Pancreas (tissue), 10 donors: ENCODE data around the gene ST6GALNAC3. TPM values are rescaled to one million over a fixed set of nuclear protein-coding genes. Genes with fewer than 3 reads are reported as not detected.

Source experiments
- ATAC-seq, 4 donors: fragments of 200-7000 bp; cut with Tn5 transposase; one replicate each; pipeline versions ENCODE4 v1.8.0 to v1.9.1; 2020; ENCODE audit warnings: mild to moderate bottlenecking in 4 of 4, moderate library complexity in 4 of 4
- DNase-seq, 6 donors: peaks; one replicate each; pipeline ENCODE4 v3.0.0-alpha.2; 2020
- FAIRE-seq: peaks from 2 replicates; lab custom pipeline; 2012; peaks lifted over from hg19 to GRCh38; lab: Jason Lieb, UNC
- H3K27ac ChIP-seq, 4 donors: fragments of 200-600 bp; sonication (generic); 1 replicate in 3 of 4; 2 replicates in 1 of 4; pipeline versions ENCODE4 v1.5.0 to v1.8.0; 2020
- H3K27me3 ChIP-seq, 4 donors: fragments of 200-600 bp; one replicate each; pipeline ENCODE4 v1.8.0; 2021
- H3K36me3 ChIP-seq, 3 donors: fragments of 200-600 bp; sonication (generic) in 1 of 3; one replicate each; pipeline versions ENCODE4 v1.5.0 to v1.8.0; 2020 to 2021
- H3K4me1 ChIP-seq, 3 donors: fragments of 200-600 bp; one replicate each; pipeline ENCODE4 v1.8.0; 2021
- H3K4me3 ChIP-seq, 4 donors: fragments of 200-600 bp; sonication (generic) in 2 of 4; one replicate each; pipeline versions ENCODE4 v1.5.0 to v1.8.0; 2020 to 2021
- H3K9me3 ChIP-seq, 4 donors: fragments of 200-600 bp; one replicate each; pipeline ENCODE4 v1.8.0; 2021
- WGBS, 2 donors: extraction: QIAGEN DNeasy Blood & Tissue Kit; methylation state at CpG; one replicate each; pipeline ENCODE4 v1.1.7; 2013; 5-methylcytosine and 5-hydroxymethylcytosine counted together
- intact Hi-C, 3 donors: fragments of 100-400 bp; cut with DNase I; formaldehyde crosslinking; loops; one replicate each; pipeline versions ENCODE4 v1.11.1 to v1.14.2; 2022
- polyA plus RNA-seq, 2 donors: library from polyadenylated mRNA; stranded (reverse); fragments of 200-250 nt; gene quantifications; one replicate each; pipeline ENCODE4 v1.2.3, GENCODE V29; 2013
- total RNA-seq, 6 donors: library from RNA; stranded (reverse); fragmentation: NEBNext Ultra II Directional in 4 of 6; extraction: Animal tissue kit (Norgen Biotek cat#: 25700) in 4 of 6; gene quantifications; one replicate each; pipeline versions ENCODE4 v1.2.1 to v1.2.4, GENCODE V29; 2021 to 2023
- TF ChIP-seq, protein P1 (sequence below), 4 donors: fragments of 200-600 bp; sonication (generic) in 3 of 4; IDR thresholded peaks; one replicate each; pipeline versions ENCODE4 v1.5.0 to v1.8.0; 2021; ENCODE audit warnings: antibody characterized with exemption in 4 of 4
- donor health status: healthy with polysubstance abuse.
- donor health status: DM: no; HTN: no; CAD: no; lungs with moderate emphysema.
- donor health status: DM: no; HTN: no; CAD: no.
- donor health status: control.
- donor health status: control.
- donor health status: Bipolar disorder and iron deficiency.
- donor health status: DM: yes; HTN: yes; CAD: no.
- donor health status: DM: no; HTN: no; CAD: no.
- donor health status: DM: no; HTN: no; CAD: no.
- donor health status: DM: yes; HTN: yes; CAD: no.

Gene ST6GALNAC3
- total and polyA plus RNA-seq, 8 donors = 0.35 to 2.0 (median 0.80) TPM

DNA sequence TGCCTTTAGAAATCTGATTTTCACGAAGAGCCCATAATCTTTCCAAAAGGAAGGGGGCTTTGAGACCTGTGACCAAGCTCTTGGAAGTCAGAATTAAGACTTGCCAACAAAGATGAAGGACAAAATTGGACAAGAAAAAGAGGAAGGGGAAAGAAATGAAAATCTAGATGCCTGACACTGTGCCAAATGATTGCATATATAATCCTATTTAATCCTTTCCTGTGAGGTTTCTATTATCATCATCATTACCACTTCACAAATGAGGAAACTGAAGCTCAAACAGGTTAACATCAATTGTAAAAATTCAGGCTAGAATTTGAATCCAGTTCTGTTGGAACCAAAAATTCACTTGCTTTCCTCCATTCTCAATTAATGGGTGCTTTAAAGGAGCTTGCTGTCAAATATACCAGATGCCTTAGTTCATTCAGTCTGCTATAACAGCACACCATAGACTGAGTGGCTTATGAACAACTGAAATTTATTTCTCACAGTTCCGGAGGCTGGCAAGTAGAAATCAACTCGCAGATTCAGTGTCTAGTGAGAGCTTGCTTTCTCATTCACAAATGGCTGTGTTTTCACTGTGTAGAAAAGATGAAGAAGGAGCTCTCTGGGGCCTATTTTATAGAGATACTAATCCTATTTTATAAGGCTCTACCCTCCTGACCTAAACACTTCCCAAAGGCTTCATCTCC lies 595.2 kb downstream of the ST6GALNAC3 start:
- no peaks in the 10 kb centered on the region for H3K36me3 ChIP-seq
- 79 to 84% methylated on average over 3 of the region's 3 CpGs for WGBS, 2 donors
- H3K27ac ChIP-seq = no peak overlapping the region
- no peaks in the 10 kb centered on the region for H3K9me3 ChIP-seq
- DNase-seq (no peak), FAIRE-seq (no peak), ATAC-seq (no peak)
- no peak overlapping the region for H3K4me3 ChIP-seq
- intact Hi-C loops = no loop called here
- no peaks in the 10 kb centered on the region for H3K4me1 ChIP-seq
- H3K27me3 ChIP-seq = no peaks in the 10 kb centered on the region
- TF ChIP-seq, protein P1, sequence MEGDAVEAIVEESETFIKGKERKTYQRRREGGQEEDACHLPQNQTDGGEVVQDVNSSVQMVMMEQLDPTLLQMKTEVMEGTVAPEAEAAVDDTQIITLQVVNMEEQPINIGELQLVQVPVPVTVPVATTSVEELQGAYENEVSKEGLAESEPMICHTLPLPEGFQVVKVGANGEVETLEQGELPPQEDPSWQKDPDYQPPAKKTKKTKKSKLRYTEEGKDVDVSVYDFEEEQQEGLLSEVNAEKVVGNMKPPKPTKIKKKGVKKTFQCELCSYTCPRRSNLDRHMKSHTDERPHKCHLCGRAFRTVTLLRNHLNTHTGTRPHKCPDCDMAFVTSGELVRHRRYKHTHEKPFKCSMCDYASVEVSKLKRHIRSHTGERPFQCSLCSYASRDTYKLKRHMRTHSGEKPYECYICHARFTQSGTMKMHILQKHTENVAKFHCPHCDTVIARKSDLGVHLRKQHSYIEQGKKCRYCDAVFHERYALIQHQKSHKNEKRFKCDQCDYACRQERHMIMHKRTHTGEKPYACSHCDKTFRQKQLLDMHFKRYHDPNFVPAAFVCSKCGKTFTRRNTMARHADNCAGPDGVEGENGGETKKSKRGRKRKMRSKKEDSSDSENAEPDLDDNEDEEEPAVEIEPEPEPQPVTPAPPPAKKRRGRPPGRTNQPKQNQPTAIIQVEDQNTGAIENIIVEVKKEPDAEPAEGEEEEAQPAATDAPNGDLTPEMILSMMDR (IDR thresholded peaks at IDR 0.05) = no peak

DNA sequence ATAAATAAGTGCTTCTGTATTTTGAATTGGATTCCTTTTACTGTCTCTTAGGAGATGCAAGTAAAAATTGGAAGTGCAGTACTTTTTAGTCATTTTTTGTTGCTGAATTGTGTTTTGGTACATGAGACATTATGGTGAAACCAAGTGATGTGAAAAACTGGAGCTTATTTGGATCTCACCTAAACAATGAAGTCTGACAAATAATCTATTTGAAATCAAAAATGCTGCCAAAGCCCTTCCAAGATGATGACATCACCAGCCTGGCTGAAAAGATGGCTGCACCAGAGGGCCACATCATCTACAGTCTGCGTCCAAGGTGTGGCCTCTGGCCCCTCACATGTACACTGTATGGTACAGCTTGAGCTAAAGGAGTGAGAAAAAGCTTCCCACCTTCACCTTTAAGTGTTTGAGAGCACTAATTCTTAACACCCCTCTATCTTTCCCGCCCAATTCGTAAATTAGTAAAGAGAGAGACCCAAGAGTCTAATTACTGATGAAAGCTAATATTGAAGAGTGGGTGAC lies 600.2 kb downstream of the ST6GALNAC3 start:
- Histone ChIP-seq H3K36me3 (no peaks in the 10 kb centered on the region), H3K9me3 (no peaks in the 10 kb centered on the region), H3K27ac (no peak overlapping the region), H3K4me1 (no peaks in the 10 kb centered on the region), H3K27me3 (no peaks in the 10 kb centered on the region), H3K4me3 (no peak overlapping the region)
- DNase-seq (no peak), FAIRE-seq (no peak), ATAC-seq (no peak)
- TF ChIP-seq, protein P1 (IDR thresholded peaks at IDR 0.05) = no peak
- intact Hi-C loops = no loop called here
- WGBS, 2 donors = 88 to 98% methylated on average over 3 of the region's 3 CpGs

DNA sequence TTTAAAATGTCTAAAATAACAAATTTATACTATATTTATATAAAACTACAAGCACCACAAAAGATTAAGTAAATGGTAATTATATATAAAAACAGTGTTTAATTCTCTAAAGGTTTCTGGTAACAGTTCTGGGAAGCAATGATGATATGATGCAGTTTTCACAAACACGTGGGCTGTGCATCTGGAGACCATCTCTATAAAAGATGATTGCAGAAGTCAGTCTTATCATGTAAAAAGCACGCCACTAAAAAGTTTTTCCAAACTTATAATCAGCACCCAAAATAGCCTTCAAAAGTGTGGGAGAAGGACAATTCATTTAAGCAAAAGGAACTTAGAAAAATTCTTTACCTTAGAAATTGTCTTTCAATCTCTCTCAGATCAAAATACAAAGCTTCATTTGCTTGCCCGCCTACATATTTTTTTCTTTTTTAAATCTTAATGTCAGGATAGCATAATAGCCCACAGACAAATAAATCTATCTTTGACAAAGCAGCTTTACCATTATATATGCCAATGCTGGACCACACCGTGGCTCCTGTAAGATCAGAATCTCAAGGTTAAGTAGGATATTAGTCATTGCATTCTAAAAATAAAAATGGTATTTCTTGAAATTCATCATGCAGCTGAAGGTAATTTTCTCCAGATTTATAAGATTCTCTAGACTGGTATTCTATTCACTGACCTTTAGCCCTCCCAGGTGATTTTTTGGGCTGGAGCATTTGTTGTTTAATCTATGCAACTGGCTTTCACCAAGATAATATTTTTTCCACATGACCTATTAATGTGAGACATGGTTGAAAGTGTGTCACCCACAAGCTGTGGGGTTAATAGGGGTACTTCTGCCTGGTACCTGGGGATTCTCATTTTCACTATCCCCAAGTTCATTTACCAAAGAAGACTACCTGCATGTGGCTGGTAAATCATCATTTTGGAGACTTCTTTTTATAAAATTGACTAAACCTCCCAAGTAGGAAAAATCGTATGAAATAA lies 603.2 kb downstream of the ST6GALNAC3 start:
- Histone ChIP-seq H3K4me1 (no peaks in the 10 kb centered on the region), H3K27me3 (no peaks in the 10 kb centered on the region), H3K27ac (no peak overlapping the region), H3K36me3 (no peaks in the 10 kb centered on the region), H3K9me3 (no peaks in the 10 kb centered on the region), H3K4me3 (no peak overlapping the region)
- ATAC-seq = no peak
- DNase-seq = no peak
- intact Hi-C loops = no loop called here
- TF ChIP-seq, protein P1 (IDR thresholded peaks at IDR 0.05) = no peak
- 58 to 72% methylated on average over 5 of the region's 5 CpGs for WGBS, 2 donors
- no peak for FAIRE-seq

DNA sequence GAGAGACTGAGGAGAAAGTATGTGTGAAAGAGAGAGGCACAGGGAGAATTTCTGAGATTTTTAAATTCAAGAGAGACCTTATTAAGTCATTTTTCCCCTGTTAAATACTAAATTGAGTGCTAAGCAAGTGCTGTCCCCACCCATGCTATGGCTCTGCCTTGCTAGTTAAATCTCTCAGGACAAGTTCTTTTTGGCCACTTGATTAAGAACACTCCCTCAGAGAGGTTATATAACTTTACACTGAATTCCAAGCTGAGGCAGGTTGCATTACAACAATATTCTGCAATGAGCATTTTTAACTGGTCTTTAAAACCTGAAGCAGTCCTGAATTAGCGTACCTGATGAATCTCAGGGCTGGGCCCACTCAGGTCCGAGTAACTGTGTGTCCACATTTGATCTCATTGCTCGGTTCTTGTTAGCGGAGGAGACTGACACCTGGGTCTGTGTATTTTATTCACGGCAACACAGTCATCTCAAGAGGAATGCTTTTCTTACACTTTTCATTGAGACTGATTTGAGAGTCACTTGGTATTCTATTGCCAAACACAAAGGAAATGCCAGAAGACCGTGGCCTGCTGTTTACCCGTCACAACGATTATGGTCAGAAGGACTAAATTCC lies 605.1 kb downstream of the ST6GALNAC3 start:
- no peak for FAIRE-seq
- WGBS, 2 donors = 72 to 76% methylated on average over 8 of the region's 8 CpGs
- H3K27me3 ChIP-seq = no peaks in the 10 kb centered on the region
- DNase-seq = no peak
- no peaks in the 10 kb centered on the region for H3K36me3 ChIP-seq
- intact Hi-C loops = no loop called here
- TF ChIP-seq, protein P1 (IDR thresholded peaks at IDR 0.05) = no peak
- H3K4me1 ChIP-seq = no peaks in the 10 kb centered on the region
- no peak overlapping the region for H3K27ac ChIP-seq
- ATAC-seq = no peak
- no peak overlapping the region for H3K4me3 ChIP-seq
- H3K9me3 ChIP-seq = no peaks in the 10 kb centered on the region
